ENCODE results near the gene CFD.
A peak's percentile ranks its signal among the peaks of the same experiment; 100 is the strongest.
"Not testable (repeated sequence)": the region's sequence is repeated elsewhere in the genome, so short reads cannot be mapped to it uniquely, and the experiment has no call there.

CFD gene

DNA sequence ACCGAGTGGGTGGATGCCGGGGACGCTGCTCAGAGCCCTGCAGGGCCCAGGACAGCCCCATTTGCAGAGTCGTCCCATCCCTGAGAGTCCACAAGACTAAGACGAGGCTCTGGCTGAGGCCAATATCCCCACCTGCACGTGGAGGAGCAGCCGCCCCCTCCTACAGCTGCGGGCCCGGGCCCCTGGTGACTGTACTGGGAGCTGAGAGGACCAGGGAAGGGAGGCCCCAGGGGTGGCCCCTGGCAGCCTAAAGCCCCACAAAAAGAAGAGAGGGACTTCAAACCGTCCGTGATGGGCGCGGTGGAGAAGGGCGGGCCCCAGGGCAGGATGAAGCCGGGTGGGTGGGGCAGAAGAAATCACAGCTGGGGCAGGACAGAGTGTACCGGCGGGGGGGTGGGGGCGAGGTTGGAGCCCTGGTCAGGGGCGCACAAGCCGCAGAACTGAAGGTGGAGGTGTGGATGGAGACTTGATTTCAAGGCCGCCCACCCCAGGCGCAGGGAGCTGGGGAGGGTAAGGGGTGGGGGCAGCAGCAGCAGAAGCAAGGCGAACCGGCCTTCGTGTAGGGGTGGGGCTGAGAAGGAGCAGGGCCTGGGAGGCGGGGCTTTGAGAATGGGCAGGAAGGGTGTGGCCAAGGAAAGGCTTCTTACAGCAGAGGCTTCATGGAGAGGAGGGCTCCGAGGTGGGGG is 12.9 kb downstream of the CFD start:
- H3K27me3 ChIP-seq (ENCODE audit: control insufficient read depth, insufficient read depth, low read length): no peaks in the 10 kb centered on the region

DNA sequence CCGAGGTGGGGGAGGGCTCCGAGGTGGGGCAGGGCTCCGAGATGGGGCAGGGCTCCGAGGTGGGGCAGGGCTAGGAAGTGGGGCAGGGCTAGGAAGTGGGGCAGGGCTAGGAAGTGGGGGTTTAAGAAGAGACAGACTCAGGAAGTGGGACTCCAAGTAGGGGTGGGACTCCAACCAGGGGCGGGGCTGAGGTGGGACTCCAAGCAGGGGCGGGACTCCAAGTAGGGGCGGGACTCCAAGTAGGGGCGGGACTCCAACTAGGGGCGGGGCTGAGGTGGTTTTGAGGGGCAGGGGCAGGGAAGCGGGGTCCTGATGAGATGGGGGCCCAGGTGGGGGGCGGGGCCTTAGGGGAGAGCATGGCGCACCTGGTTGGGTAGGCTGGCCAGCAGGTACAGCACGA is 13.6 kb downstream of the CFD start:
- H3K4me3 ChIP-seq (ENCODE audit: low read length): no peak overlapping the region
- H3K36me3 ChIP-seq (ENCODE audit: control insufficient read depth, insufficient read depth, low read length): peaks cover 11% of the 10 kb centered on the region

More for the DNA sequence above, 12.9 kb downstream of the CFD start:
- H3K4me3 ChIP-seq (ENCODE audit: low read length): peak overlapping the region; percentile 32
- H3K36me3 ChIP-seq (ENCODE audit: control insufficient read depth, insufficient read depth, low read length): peaks cover 12% of the 10 kb centered on the region
- peak overlapping the region; percentile 30 for H3K9ac ChIP-seq (ENCODE audit: low read length)
- peak overlapping the region; percentile 91 for H3K27ac ChIP-seq (ENCODE audit: low read depth, low read length)
- peaks cover 18% of the 10 kb centered on the region for H3K4me1 ChIP-seq (ENCODE audit: control insufficient read depth, insufficient read depth, low read length)

GRCh38 chr19:873561-874041 is 14.1 kb downstream of the CFD start:
- Histone ChIP-seq H3K27me3 (ENCODE audit: control insufficient read depth, insufficient read depth, low read length) (no peaks in the 10 kb centered on the region), H3K4me1 (ENCODE audit: control insufficient read depth, insufficient read depth, low read length) (peaks cover 15% of the 10 kb centered on the region), H3K27ac (ENCODE audit: low read depth, low read length) (no peak overlapping the region), H3K9ac (ENCODE audit: low read length) (no peak overlapping the region), H3K4me3 (ENCODE audit: low read length) (no peak overlapping the region), H3K36me3 (ENCODE audit: control insufficient read depth, insufficient read depth, low read length) (peaks cover 11% of the 10 kb centered on the region)

More for the DNA sequence above, 13.6 kb downstream of the CFD start:
- Histone ChIP-seq H3K27me3 (ENCODE audit: control insufficient read depth, insufficient read depth, low read length) (no peaks in the 10 kb centered on the region), H3K27ac (ENCODE audit: low read depth, low read length) (no peak overlapping the region), H3K4me1 (ENCODE audit: control insufficient read depth, insufficient read depth, low read length) (peaks cover 18% of the 10 kb centered on the region), H3K9ac (ENCODE audit: low read length) (no peak overlapping the region)

DNA sequence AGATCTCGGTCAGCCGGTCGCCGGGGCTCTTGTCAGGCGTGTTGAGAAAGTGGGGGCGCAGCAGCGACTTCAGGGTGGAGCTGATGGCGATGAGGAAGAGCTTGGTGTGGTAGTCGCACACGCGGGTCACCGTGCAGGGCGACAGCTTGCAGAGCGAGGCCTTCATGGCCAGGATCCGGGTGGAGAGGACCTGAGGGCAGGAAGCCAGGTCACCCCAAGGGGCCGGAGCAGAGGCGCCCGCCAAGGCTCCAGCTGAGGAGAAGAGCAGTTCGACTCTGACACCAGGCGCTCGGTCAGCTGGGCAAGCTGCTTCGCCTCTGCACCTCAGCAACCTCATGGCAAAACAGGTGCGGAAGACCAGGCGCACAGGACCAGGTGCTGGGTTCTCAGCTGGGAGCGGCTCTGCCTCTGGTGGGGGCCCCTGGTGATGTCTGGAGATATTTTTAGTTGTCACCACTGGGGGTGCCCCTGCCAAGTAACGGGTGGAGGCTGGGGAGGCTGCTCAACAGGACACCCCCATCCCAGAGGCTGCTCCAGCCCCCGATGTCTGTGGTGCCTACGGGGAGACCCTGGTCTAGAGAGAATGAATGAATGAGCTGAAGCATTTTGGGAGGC is 15.9 kb downstream of the CFD start:
- peaks cover 15% of the 10 kb centered on the region for H3K36me3 ChIP-seq (ENCODE audit: control insufficient read depth, insufficient read depth, low read length)
- H3K4me1 ChIP-seq (ENCODE audit: control insufficient read depth, insufficient read depth, low read length): peaks cover 9% of the 10 kb centered on the region
- H3K4me3 ChIP-seq (ENCODE audit: low read length): no peak overlapping the region
- no peak overlapping the region for H3K27ac ChIP-seq (ENCODE audit: low read depth, low read length)
- no peak overlapping the region for H3K9ac ChIP-seq (ENCODE audit: low read length)
- no peaks in the 10 kb centered on the region for H3K27me3 ChIP-seq (ENCODE audit: control insufficient read depth, insufficient read depth, low read length)

GRCh38 chr19:876089-876488 is 16.6 kb downstream of the CFD start:
- Histone ChIP-seq H3K4me3 (ENCODE audit: low read length) (no peak overlapping the region), H3K27ac (ENCODE audit: low read depth, low read length) (no peak overlapping the region), H3K36me3 (ENCODE audit: control insufficient read depth, insufficient read depth, low read length) (peaks cover 17% of the 10 kb centered on the region), H3K4me1 (ENCODE audit: control insufficient read depth, insufficient read depth, low read length) (peaks cover 9% of the 10 kb centered on the region), H3K27me3 (ENCODE audit: control insufficient read depth, insufficient read depth, low read length) (no peaks in the 10 kb centered on the region), H3K9ac (ENCODE audit: low read length) (no peak overlapping the region)

- no peak overlapping the region for H3K9ac ChIP-seq (ENCODE audit: low read length)
Observed at GRCh38 chr19:876780-877314, 17.4 kb downstream of the CFD start.

DNA sequence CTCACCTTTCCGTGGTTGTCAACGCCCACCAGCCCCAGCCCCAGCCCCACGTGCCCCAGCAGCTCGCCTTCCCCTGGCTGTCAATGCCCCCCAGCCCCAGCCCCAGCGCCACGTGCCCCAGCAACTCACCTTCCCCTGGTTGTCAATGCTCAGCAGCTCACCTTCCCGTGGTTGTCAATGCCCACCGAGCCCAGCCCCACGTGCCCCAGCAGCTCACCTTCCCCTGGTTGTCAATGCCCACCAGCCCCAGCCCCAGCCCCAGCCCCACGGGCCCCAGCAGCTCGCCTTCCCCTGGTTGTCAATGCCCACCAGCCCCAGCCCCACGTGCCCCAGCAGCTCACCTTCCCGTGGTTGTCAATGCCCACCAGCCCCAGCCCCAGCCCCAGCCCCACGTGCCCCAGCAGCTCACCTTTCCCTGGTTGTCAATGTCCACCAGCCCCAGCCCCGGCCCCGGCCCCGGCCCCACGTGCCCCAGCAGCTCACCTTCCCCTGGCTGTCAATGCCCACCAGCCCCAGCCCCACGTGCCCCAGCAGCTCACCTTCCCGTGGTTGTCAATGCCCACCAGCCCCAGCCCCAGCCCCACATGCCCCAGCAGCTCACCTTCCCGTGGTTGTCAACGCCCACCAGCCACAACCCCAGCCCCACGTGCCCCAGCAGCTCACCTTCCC is 18.7 kb downstream of the CFD start:
- not testable (repeated sequence) for H3K27me3 ChIP-seq (ENCODE audit: control insufficient read depth, insufficient read depth, low read length); H3K4me3 ChIP-seq (ENCODE audit: low read length); H3K27ac ChIP-seq (ENCODE audit: low read depth, low read length); H3K9ac ChIP-seq (ENCODE audit: low read length); H3K4me1 ChIP-seq (ENCODE audit: control insufficient read depth, insufficient read depth, low read length)
- peaks cover 27% of the 10 kb centered on the region for H3K36me3 ChIP-seq (ENCODE audit: control insufficient read depth, insufficient read depth, low read length)

More at GRCh38 chr19:876780-877314, 17.4 kb downstream of the CFD start:
- peaks cover 4% of the 10 kb centered on the region for H3K4me1 ChIP-seq (ENCODE audit: control insufficient read depth, insufficient read depth, low read length)
- peaks cover 21% of the 10 kb centered on the region for H3K36me3 ChIP-seq (ENCODE audit: control insufficient read depth, insufficient read depth, low read length)
- H3K4me3 ChIP-seq (ENCODE audit: low read length): no peak overlapping the region
- H3K27me3 ChIP-seq (ENCODE audit: control insufficient read depth, insufficient read depth, low read length): no peaks in the 10 kb centered on the region
- no peak overlapping the region for H3K27ac ChIP-seq (ENCODE audit: low read depth, low read length)

DNA sequence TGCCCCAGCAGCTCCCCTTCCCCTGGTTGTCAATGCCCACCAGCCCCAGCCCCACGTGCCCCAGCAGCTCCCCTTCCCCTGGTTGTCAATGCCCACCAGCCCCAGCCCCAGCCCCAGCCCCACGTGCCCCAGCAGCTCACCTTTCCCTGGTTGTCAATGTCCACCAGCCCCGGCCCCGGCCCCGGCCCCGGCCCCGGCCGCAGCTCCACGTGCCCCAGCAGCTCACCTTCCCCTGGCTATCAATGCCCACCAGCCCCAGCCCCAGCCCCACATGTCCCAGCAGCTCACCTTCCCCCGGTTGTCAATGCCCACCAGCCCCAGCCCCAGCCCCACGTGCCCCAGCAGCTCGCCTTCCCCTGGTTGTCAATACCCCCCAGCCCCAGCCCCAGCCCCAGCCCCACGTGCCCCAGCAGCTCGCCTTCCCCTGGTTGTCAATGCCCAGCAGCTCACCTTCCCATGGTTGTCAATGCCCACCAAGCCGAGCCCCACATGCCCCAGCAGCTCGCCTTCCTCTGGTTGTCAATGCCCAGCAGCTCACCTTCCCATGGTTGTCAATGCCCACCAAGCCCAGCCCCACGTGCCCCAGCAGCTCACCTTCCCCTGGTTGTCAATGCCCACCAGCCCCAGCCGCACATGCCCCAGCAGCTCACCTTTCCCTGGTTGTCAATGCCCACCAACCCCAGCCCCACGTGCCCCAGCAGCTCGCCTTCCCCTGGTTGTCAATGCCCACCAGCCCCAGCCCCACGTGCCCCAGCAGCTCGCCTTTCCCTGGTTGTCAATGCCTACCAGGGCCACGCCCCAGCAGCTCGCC is 19.5 kb downstream of the CFD start:
- H3K36me3 ChIP-seq (ENCODE audit: control insufficient read depth, insufficient read depth, low read length): peaks cover 28% of the 10 kb centered on the region
- not testable (repeated sequence) for H3K27ac ChIP-seq (ENCODE audit: low read depth, low read length); H3K4me1 ChIP-seq (ENCODE audit: control insufficient read depth, insufficient read depth, low read length); H3K9ac ChIP-seq (ENCODE audit: low read length); H3K4me3 ChIP-seq (ENCODE audit: low read length); H3K27me3 ChIP-seq (ENCODE audit: control insufficient read depth, insufficient read depth, low read length)

DNA sequence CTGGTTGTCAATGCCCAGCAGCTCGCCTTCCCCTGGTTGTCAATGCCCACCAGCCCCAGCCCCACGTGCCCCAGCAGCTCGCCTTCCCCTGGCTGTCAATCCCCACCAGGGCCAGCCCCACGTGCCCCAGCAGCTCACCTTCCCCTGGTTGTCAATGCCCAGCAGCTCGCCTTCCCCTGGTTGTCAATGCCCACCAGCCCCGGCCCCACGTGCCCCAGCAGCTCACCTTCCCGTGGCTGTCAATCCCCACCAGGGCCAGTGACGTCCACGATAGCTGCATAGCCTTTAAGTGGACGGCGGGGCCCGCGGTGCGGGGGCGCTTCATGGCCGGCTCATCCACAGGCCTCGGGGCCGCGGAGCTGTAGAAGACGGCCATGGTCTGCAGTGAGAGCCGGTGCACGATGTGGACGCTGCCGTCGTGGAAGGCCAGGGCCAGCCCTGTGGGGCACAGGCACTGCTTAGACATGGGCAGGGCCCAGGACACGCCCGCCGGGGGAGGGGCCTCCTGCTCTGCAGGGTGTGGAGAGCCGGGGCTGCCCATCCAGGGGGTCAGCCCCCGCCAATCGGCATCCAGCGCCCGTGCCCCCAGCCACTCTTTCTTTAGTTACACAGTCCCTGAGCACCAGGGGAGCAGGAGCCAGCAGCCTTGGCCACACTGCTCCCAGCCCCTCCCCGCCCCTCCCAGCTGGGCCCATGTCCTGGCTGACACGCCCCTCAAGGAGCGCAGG is 20.4 kb downstream of the CFD start:
- Histone ChIP-seq H3K9ac (ENCODE audit: low read length) (no peak overlapping the region), H3K27ac (ENCODE audit: low read depth, low read length) (no peak overlapping the region), H3K36me3 (ENCODE audit: control insufficient read depth, insufficient read depth, low read length) (peaks cover 27% of the 10 kb centered on the region), H3K4me1 (ENCODE audit: control insufficient read depth, insufficient read depth, low read length) (no peaks in the 10 kb centered on the region), H3K27me3 (ENCODE audit: control insufficient read depth, insufficient read depth, low read length) (no peaks in the 10 kb centered on the region), H3K4me3 (ENCODE audit: low read length) (no peak overlapping the region)

- H3K4me1 ChIP-seq (ENCODE audit: control insufficient read depth, insufficient read depth, low read length): no peaks in the 10 kb centered on the region
- no peak overlapping the region for H3K4me3 ChIP-seq (ENCODE audit: low read length)
- H3K36me3 ChIP-seq (ENCODE audit: control insufficient read depth, insufficient read depth, low read length): peaks cover 24% of the 10 kb centered on the region
- H3K27me3 ChIP-seq (ENCODE audit: control insufficient read depth, insufficient read depth, low read length): no peaks in the 10 kb centered on the region
- no peak overlapping the region for H3K27ac ChIP-seq (ENCODE audit: low read depth, low read length)
- H3K9ac ChIP-seq (ENCODE audit: low read length): no peak overlapping the region
Observed at GRCh38 chr19:881385-882071, 22.1 kb downstream of the CFD start.

DNA sequence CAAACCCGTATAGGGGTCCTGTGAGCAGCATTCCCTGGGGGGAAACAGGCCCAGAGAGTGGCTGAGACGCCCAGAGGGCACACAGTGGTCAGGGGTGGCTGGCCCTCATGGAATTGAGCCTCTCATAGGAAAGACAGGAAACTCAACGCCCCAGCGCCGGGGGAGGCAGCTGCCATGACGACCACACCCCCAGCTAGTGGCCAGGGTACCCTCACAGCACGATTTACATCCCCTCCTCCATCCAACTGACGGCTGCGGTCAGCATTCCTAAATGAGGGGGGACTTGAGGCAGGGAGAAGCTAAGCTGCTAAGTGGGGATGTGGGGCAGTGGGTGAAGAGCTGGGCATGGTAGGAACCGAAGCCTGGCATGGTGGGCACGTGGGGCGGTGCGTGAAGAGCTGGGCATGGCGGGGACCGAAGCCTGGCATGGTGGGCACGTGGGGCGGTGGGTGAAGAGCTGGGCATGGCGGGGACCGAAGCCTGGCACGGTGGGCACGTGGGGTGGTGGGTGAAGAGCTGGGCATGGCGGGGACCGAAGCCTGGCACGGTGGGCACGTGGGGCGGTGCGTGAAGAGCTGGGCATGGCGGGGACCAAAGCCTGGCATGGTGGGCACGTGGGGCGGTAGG is 23.5 kb downstream of the CFD start:
- Histone ChIP-seq H3K27ac (ENCODE audit: low read depth, low read length) (no peak overlapping the region), H3K36me3 (ENCODE audit: control insufficient read depth, insufficient read depth, low read length) (peaks cover 22% of the 10 kb centered on the region), H3K9ac (ENCODE audit: low read length) (no peak overlapping the region), H3K4me1 (ENCODE audit: control insufficient read depth, insufficient read depth, low read length) (no peaks in the 10 kb centered on the region), H3K27me3 (ENCODE audit: control insufficient read depth, insufficient read depth, low read length) (no peaks in the 10 kb centered on the region), H3K4me3 (ENCODE audit: low read length) (no peak overlapping the region)

Data from rectal smooth muscle tissue (tissue), 1 donor.